Ovary (tissue), 9 donors: ENCODE results near the gene PCNT. TPM values are rescaled to one million over a fixed set of nuclear protein-coding genes. Genes with fewer than 3 reads are reported as not detected.

Experiments
- DNase-seq, 5 donors: peaks; one replicate each; pipeline ENCODE4 v3.0.0-alpha.2; 2019 to 2020
- H3K27ac ChIP-seq, 2 donors: fragments of 200-600 bp; one replicate each; pipeline versions ENCODE4 v1.5.1 to v1.8.0; 2019 to 2022
- H3K27me3 ChIP-seq: fragments of 200-600 bp; one replicate; pipeline ENCODE4 v1.8.0; 2022
- H3K36me3 ChIP-seq: fragments of 200-600 bp; sonication (generic); one replicate; pipeline ENCODE4 v1.5.1; 2019
- H3K4me1 ChIP-seq: one replicate; pipeline ENCODE4 v1.8.1; 2013; ENCODE audit warnings: mild to moderate bottlenecking, moderate library complexity; ENCODE audit not compliant: insufficient read depth
- H3K4me3 ChIP-seq: fragments of 200-600 bp; sonication (generic); one replicate; pipeline ENCODE4 v1.5.1; 2017
- H3K9me3 ChIP-seq, 2 donors: fragments of 200-600 bp in 1 of 2; sonication (generic) in 1 of 2; one replicate each; pipeline versions ENCODE4 v1.5.1 to v1.8.1; 2013 to 2019; ENCODE audit warnings: mild to moderate bottlenecking in 1 of 2, moderate library complexity in 1 of 2
- CTCF ChIP-seq, 3 donors: fragments of 450-650 bp in 2 of 3; fragments of 200-600 bp in 1 of 3; IDR thresholded peaks; one replicate each; pipeline versions ENCODE4 v1.5.1 to v1.8.0; 2016 to 2022; ENCODE audit warnings: antibody characterized with exemption in 3 of 3, mild to moderate bottlenecking in 1 of 3
- EP300 ChIP-seq: sonication (generic); formaldehyde crosslinking; IDR thresholded peaks from one replicate; pipeline ENCODE4 v1.6.1; 2017; ENCODE audit warnings: antibody characterized with exemption
- POLR2A ChIP-seq: fragments of 450-650 bp; IDR thresholded peaks from one replicate; pipeline ENCODE4 v1.6.1; 2017; ENCODE audit warnings: antibody characterized with exemption, mild to moderate bottlenecking, moderate library complexity
- WGBS, 3 donors: extraction: QIAGEN DNeasy Blood & Tissue Kit in 1 of 3; methylation state at CpG; one replicate each; pipeline versions ENCODE4 v1.1.5 to v1.1.7; 2013 to 2017; 5-methylcytosine and 5-hydroxymethylcytosine counted together
- intact Hi-C, 4 donors: fragments of 100-400 bp; cut with DNase I; formaldehyde crosslinking; loops; one replicate each; pipeline versions ENCODE4 v1.11.0 to v1.15.1; 2022 to 2023
- polyA plus RNA-seq, 2 donors: library from polyadenylated mRNA; stranded (reverse); fragments of 200-250 nt in 1 of 2; fragments of 350-450 nt in 1 of 2; fragmentation: Illumina TruSeq in 1 of 2; extraction: RNeasy Lipid Tissue Mini Kit (QIAGEN cat#74804) in 1 of 2; gene quantifications; one replicate each; pipeline ENCODE4 v1.2.3, GENCODE V29; 2013 to 2014
- total RNA-seq, 7 donors: library from RNA; depleted of rRNA in 2 of 7; stranded (reverse); fragments of >200 nt in 2 of 7; fragmentation: NEBNext Ultra II Directional in 3 of 7; extraction: Animal tissue kit (Norgen Biotek cat#: 25700) in 3 of 7; gene quantifications; one replicate each; pipeline versions ENCODE4 v1.1.0 to v1.2.4, GENCODE V29; 2016 to 2023
- donor health status: DM: no; HTN: no; CAD: no; lungs with moderate emphysema.
- donor health status: DM: no; HTN: no; CAD: no.
- donor health status: Bipolar disorder and iron deficiency.
- donor health status: DM: yes; HTN: yes; CAD: no.
- donor health status: DM: no; HTN: no; CAD: no.
- donor health status: DM: yes; HTN: yes; CAD: no.

PCNT gene
- total and polyA plus RNA-seq, 9 donors, result 11.1 to 28.2 (median 18.6) TPM

GRCh38 chr21:46347203-46347550 lies 23.2 kb downstream of the PCNT start:
- no peak for DNase-seq
- H3K27me3 ChIP-seq, result no peaks in the 10 kb centered on the region
- TF ChIP-seq EP300, result no peak
- no peak for TF ChIP-seq POLR2A
- TF ChIP-seq CTCF (IDR thresholded peaks at IDR 0.05), result no peak
- H3K27ac ChIP-seq, result no peak overlapping the region
- no peaks in the 10 kb centered on the region for H3K36me3 ChIP-seq
- no peaks in the 10 kb centered on the region for H3K9me3 ChIP-seq
- 64 to 78% (median 66%) methylated on average over 10 of the region's 10 CpGs for WGBS, 3 donors
- H3K4me3 ChIP-seq, result no peak overlapping the region
- intact Hi-C loops, result no loop called here
- H3K4me1 ChIP-seq, result no peaks in the 10 kb centered on the region

- H3K4me1 ChIP-seq, result no peaks in the 10 kb centered on the region
- no peaks in the 10 kb centered on the region for H3K36me3 ChIP-seq
- H3K9me3 ChIP-seq, result no peaks in the 10 kb centered on the region
- WGBS, 3 donors, result 84 to 90% (median 87%) methylated on average over 12 of the region's 12 CpGs
- DNase-seq, result no peak
- intact Hi-C loops, result no loop called here
- TF ChIP-seq CTCF (IDR thresholded peaks at IDR 0.05) (no peak), EP300 (no peak), POLR2A (no peak)
- H3K27me3 ChIP-seq, result no peaks in the 10 kb centered on the region
- H3K27ac ChIP-seq, result no peak overlapping the region
- no peak overlapping the region for H3K4me3 ChIP-seq
These were observed 23.9 kb downstream of the PCNT start for GRCh38 chr21:46347791-46348381.

- no peak overlapping the region for H3K27ac ChIP-seq
- H3K36me3 ChIP-seq, result no peaks in the 10 kb centered on the region
- no peak for TF ChIP-seq EP300
- no peak for TF ChIP-seq CTCF (IDR thresholded peaks at IDR 0.05)
- TF ChIP-seq POLR2A, result no peak
- no peak overlapping the region for H3K4me3 ChIP-seq
- H3K27me3 ChIP-seq, result no peaks in the 10 kb centered on the region
- H3K9me3 ChIP-seq, result no peaks in the 10 kb centered on the region
- intact Hi-C loops, result no loop called here
- DNase-seq, result no peak
- no peaks in the 10 kb centered on the region for H3K4me1 ChIP-seq
- 94 to 95% (median 95%) methylated on average over 17 of the region's 17 CpGs for whole genome bisulfite sequencing, 3 donors
These were observed 25.3 kb downstream of the PCNT start for GRCh38 chr21:46349134-46349760.

- WGBS, 3 donors, result 94% methylated on average over 8 of the region's 8 CpGs
These were observed 26.6 kb downstream of the PCNT start for GRCh38 chr21:46350571-46350970.

More at GRCh38 chr21:46350571-46350970, 26.6 kb downstream of the PCNT start:
- no peak for DNase-seq
- Histone ChIP-seq H3K4me1 (no peaks in the 10 kb centered on the region), H3K9me3 (no peaks in the 10 kb centered on the region), H3K36me3 (no peaks in the 10 kb centered on the region), H3K4me3 (no peak overlapping the region), H3K27me3 (no peaks in the 10 kb centered on the region), H3K27ac (no peak overlapping the region)
- intact Hi-C loops, result loop anchor here in 1 of 4 donors (10.0 kb wide), 1 partner anchor 64 kb away; no protein-coding TSS in a partner anchor
- no peak for TF ChIP-seq POLR2A
- TF ChIP-seq CTCF (IDR thresholded peaks at IDR 0.05), result no peak
- no peak for TF ChIP-seq EP300
